K562 (cell line): Measurements from ENCODE around the gene VCX3B. TPM values are rescaled to one million over a fixed set of nuclear protein-coding genes. Genes with fewer than 3 reads are reported as not detected.

Experiments
- ATAC-seq: fragments of 200-7000 bp; cut with Tn5 transposase; 3 replicates; pipeline ENCODE4 v1.9.1; 2020; ENCODE audit warnings: moderate library complexity
- BruUV-seq: library from RNA; stranded (reverse); fragments of 400-500 nt; replicated peaks from 2 replicates; lab custom pipeline; 2021; lab: Mats Ljungman, UMichigan
- CTCF ChIA-PET: fragments of 300-600 bp; formaldehyde crosslinking; extraction: SDS; loops from one replicate; lab custom pipeline; 2021; ENCODE audit warnings: low intra/inter-chr PET ratio; lab: Yijun Ruan, JAX
- POLR2A ChIA-PET: fragments of 300-600, 350-650 bp; sonication (Branson Sonifier 250); formaldehyde crosslinking; extraction: SDS; loops from one replicate; lab custom pipeline; 2021; ENCODE audit warnings: antibody characterized with exemption, inconsistent platforms; lab: Yijun Ruan, JAX
- DNase-seq, 4 experiments: peaks; one replicate each; pipeline versions ENCODE4 v3.0.0 to v3.0.0-alpha.2; 2011 to 2018; ENCODE audit warnings: low spot score in 3 of 4, mixed read lengths in 3 of 4; ENCODE audit errors: extremely low read depth in 1 of 4
- FAIRE-seq: peaks from 2 replicates; lab custom pipeline; 2011; peaks lifted over from hg19 to GRCh38; lab: Jason Lieb, UNC
- H2AFZ ChIP-seq: 2 replicates; pipeline ENCODE4 v1.6.0; 2011; ENCODE audit warnings: low read depth, low read length, control low read depth, inconsistent platforms
- H3K27ac ChIP-seq: fragments of 200-600 bp; 3 replicates; pipeline ENCODE4 v1.8.0; 2011; ENCODE audit warnings: low read depth, mild to moderate bottlenecking, control low read depth, inconsistent platforms, low read length, moderate library complexity, mixed read lengths; ENCODE audit errors: extremely low read depth
- H3K27me3 ChIP-seq, 2 experiments: fragments of 300-600 bp in 1 of 2; 2 replicates in 1 of 2; 3 replicates in 1 of 2; pipeline versions ENCODE4 v1.6.0 to v1.8.0; 2011; ENCODE audit warnings: inconsistent platforms in 2 of 2, low read length in 2 of 2, mild to moderate bottlenecking in 1 of 2, mixed read lengths in 1 of 2, moderate library complexity in 1 of 2; ENCODE audit not compliant: control insufficient read depth in 2 of 2, insufficient read depth in 2 of 2
- H3K36me3 ChIP-seq: fragments of 300-600 bp; 3 replicates; pipeline ENCODE4 v1.8.0; 2011; ENCODE audit warnings: mild to moderate bottlenecking, low read length, inconsistent platforms; ENCODE audit not compliant: control insufficient read depth, insufficient read depth
- H3K4me1 ChIP-seq, 2 experiments: fragments of 200-600 bp in 1 of 2; replicated peaks in 1 of 2; 2 replicates in 1 of 2; 3 replicates in 1 of 2; pipeline versions ENCODE4 v1.5.1 to v1.8.0; 2011; ENCODE audit warnings: inconsistent platforms in 2 of 2, low read length in 2 of 2, mild to moderate bottlenecking in 1 of 2, mixed read lengths in 1 of 2, moderate library complexity in 1 of 2; ENCODE audit not compliant: control insufficient read depth in 2 of 2, insufficient read depth in 2 of 2
- H3K4me2 ChIP-seq: 2 replicates; pipeline ENCODE4 v1.6.1; 2011; ENCODE audit warnings: low read length, control low read depth, inconsistent platforms, mixed read lengths; ENCODE audit not compliant: insufficient read depth
- H3K4me3 ChIP-seq: fragments of 200-600 bp; sonication (generic), shearing (Covaris generic); 2 replicates; pipeline ENCODE4 v1.5.1; 2016; ENCODE audit warnings: control low read depth, inconsistent platforms
- H3K79me2 ChIP-seq: fragments of 200-600 bp; 3 replicates; pipeline ENCODE4 v1.8.0; 2011; ENCODE audit warnings: low read length, inconsistent platforms; ENCODE audit not compliant: control insufficient read depth, insufficient read depth
- H3K9ac ChIP-seq, 2 experiments: 2 replicates each; pipeline versions ENCODE4 v1.6.0 to v1.6.1; 2011; ENCODE audit warnings: low read depth in 2 of 2, low read length in 2 of 2, control low read depth in 1 of 2, inconsistent platforms in 1 of 2, mild to moderate bottlenecking in 1 of 2, mixed read lengths in 1 of 2; ENCODE audit not compliant: insufficient read depth in 1 of 2
- H3K9me1 ChIP-seq: one replicate; pipeline ENCODE4 v1.6.0; 2011; ENCODE audit warnings: inconsistent platforms, mild to moderate bottlenecking, low read length, moderate library complexity; ENCODE audit not compliant: control insufficient read depth, insufficient read depth
- H3K9me3 ChIP-seq: replicated peaks from 2 replicates; pipeline ENCODE4 v1.5.1; 2011; ENCODE audit warnings: low read depth, low read length, inconsistent platforms; ENCODE audit not compliant: control insufficient read depth, insufficient read depth
- H4K20me1 ChIP-seq: replicated peaks from 2 replicates; pipeline ENCODE4 v1.6.1; 2011; ENCODE audit warnings: low read length, inconsistent platforms, mixed read lengths; ENCODE audit not compliant: control insufficient read depth, insufficient read depth
- CCAR2 ChIP-seq: fragments of 200-400 bp; formaldehyde crosslinking; IDR thresholded peaks from 2 replicates; pipeline ENCODE4 v1.6.1; 2017; ENCODE audit warnings: mild to moderate bottlenecking, low read depth, low read length
- ESRRA ChIP-seq: fragments of 450-650 bp; IDR thresholded peaks from 2 replicates; pipeline ENCODE4 v1.6.1; 2014; ENCODE audit warnings: low read depth, mild to moderate bottlenecking, moderate library complexity, borderline replicate concordance
- KAT7 ChIP-seq: sonication (generic); formaldehyde crosslinking; IDR thresholded peaks from 2 replicates; pipeline ENCODE4 v1.8.0; 2022; ENCODE audit warnings: missing genetic modification reagents, mild to moderate bottlenecking, borderline replicate concordance
- KDM1A ChIP-seq, 2 experiments: fragments of 450-650 bp; IDR thresholded peaks; 2 replicates each; pipeline ENCODE4 v1.6.1; 2016; ENCODE audit warnings: mild to moderate bottlenecking in 2 of 2
- KDM5B ChIP-seq: fragments of 200-600 bp; sonication (generic); IDR thresholded peaks from 2 replicates; pipeline ENCODE4 v1.6.1; 2012; ENCODE audit warnings: low read depth, mild to moderate bottlenecking, moderate library complexity, low read length, control low read depth, inconsistent platforms; ENCODE audit not compliant: insufficient replicate concordance
- NEUROD1 ChIP-seq: fragments of 150-350 bp; IDR thresholded peaks from 2 replicates; pipeline ENCODE4 v1.6.1; 2014; ENCODE audit warnings: borderline replicate concordance, low read length, low read depth; ENCODE audit not compliant: partially characterized antibody
- PHF8 ChIP-seq: fragments of 200-600 bp; sonication (generic); IDR thresholded peaks from 2 replicates; pipeline ENCODE4 v1.6.1; 2012; ENCODE audit warnings: mixed run types, mild to moderate bottlenecking, inconsistent platforms, low read length, moderate library complexity, borderline replicate concordance
- SMAD1 ChIP-seq: fragments of 150-350 bp; IDR thresholded peaks from 2 replicates; pipeline ENCODE4 v1.6.1; 2014; ENCODE audit warnings: low read length, low read depth; ENCODE audit not compliant: partially characterized antibody
- STAT5B ChIP-seq: fragments of 250-450 bp; sonication (Bioruptor Pico); IDR thresholded peaks from 2 replicates; pipeline ENCODE4 v1.8.0; 2021; ENCODE audit warnings: mild to moderate bottlenecking, inconsistent platforms
- TCF7 ChIP-seq: sonication (generic); IDR thresholded peaks from 2 replicates; pipeline ENCODE4 v1.6.1; 2016; ENCODE audit warnings: antibody characterized with exemption, borderline replicate concordance
- XRCC3 ChIP-seq: fragments of 450-650 bp; IDR thresholded peaks from 2 replicates; pipeline ENCODE4 v1.6.1; 2017; ENCODE audit warnings: mild to moderate bottlenecking, moderate library complexity
- ZBTB43 ChIP-seq: sonication (generic); formaldehyde crosslinking; IDR thresholded peaks from 2 replicates; pipeline ENCODE4 v1.8.0; 2023; ENCODE audit warnings: mild to moderate bottlenecking, missing genetic modification reagents
- ZNF121 ChIP-seq: sonication (generic); formaldehyde crosslinking; conservative IDR thresholded peaks from 2 replicates; pipeline ENCODE4 v1.8.0; 2022; ENCODE audit warnings: missing genetic modification reagents
- WGBS: fragments of 100-300 bp; shearing (Covaris generic); methylation state at CpG from one replicate; pipeline ENCODE4 v1.1.6; 2016; ENCODE audit warnings: low coverage, mixed read lengths; ENCODE audit not compliant: insufficient coverage; ENCODE audit errors: missing lambda C conversion rate; 5-methylcytosine and 5-hydroxymethylcytosine counted together
- in situ Hi-C: fragments of 300-500 bp; cut with MboI; formaldehyde crosslinking; loops from 4 replicates; pipeline ENCODE4 v1.15.0; 2018; ENCODE audit warnings: inconsistent platforms, mixed read lengths
- intact Hi-C: fragments of 100-400 bp; cut with micrococcal nuclease; formaldehyde crosslinking; loops from 2 replicates; pipeline ENCODE4 v1.14.2; 2022
- polyA plus RNA-seq, 8 experiments: library from polyadenylated mRNA; depleted of rRNA in 4 of 8; stranded (reverse) in 5 of 8; unstranded in 3 of 8; fragments of >200 nt; fragmentation: Nextera tagmentation in 2 of 8; fragmentation: Illumina TruSeq in 1 of 8; extraction: Ambion mirVana in 2 of 8; extraction: Trizol in 1 of 8; gene quantifications; 2 replicates each; pipeline versions ENCODE4 v1.2.1 to v1.2.3, GENCODE V29; 2011 to 2014; ENCODE audit warnings: inconsistent platforms in 1 of 8, missing spikeins in 1 of 8
- total RNA-seq, 7 experiments: library from RNA; depleted of rRNA in 6 of 7; stranded (reverse); fragments of >200 nt in 6 of 7; fragmentation: Illumina TruSeq in 2 of 7; extraction: Trizol in 2 of 7; gene quantifications; 2 replicates each; pipeline versions ENCODE4 v1.2.1 to v1.2.3, GENCODE V29; 2011 to 2021; ENCODE audit warnings: low replicate concordance in 1 of 7
- TF ChIP-seq, protein P1 (sequence below), 2 experiments: fragments of 450-650 bp; IDR thresholded peaks; 2 replicates each; pipeline ENCODE4 v1.6.1; 2018; ENCODE audit warnings: mild to moderate bottlenecking in 2 of 2, low read depth in 1 of 2; ENCODE audit not compliant: partially characterized antibody in 2 of 2
- TF ChIP-seq, protein P2 (sequence below), 2 experiments: IDR thresholded peaks in 1 of 2; conservative IDR thresholded peaks in 1 of 2; 2 replicates each; pipeline ENCODE4 v1.6.1; 2016; ENCODE audit warnings: low read depth in 2 of 2, mild to moderate bottlenecking in 1 of 2, missing compliant biosample characterization in 1 of 2, missing genetic modification characterization in 1 of 2, moderate library complexity in 1 of 2

The VCX3B gene
- total and polyA plus RNA-seq, 9 of the 15 experiments (the other 6 are each of a cell fraction or from before 2014, with no cell fraction given), result 0.27 to 14.6 (median 3.2) TPM

DNA sequence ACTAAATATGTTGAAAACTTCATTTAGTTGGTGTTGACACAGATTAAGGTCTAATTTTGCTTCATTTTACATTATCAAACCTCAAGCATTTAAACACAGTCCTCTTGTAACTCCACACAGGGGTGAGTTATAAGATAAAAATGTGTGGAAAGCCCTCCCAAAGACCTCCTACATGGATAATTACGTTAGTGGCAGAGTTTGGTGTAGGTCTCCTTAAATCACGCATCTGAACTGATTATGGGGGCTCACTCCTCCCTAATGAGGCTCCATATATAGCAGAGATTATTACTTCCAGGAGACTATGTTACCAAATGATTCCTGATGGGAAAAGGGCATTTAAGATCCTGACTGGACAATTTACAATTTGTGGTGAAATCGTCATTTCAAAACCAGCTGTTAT is 32.2 kb upstream of the VCX3B start:
- DNase-seq (no peak), FAIRE-seq (no peak), ATAC-seq (no peak)
- H3K4me3 ChIP-seq, result no peak overlapping the region
- no peak overlapping the region for H3K27ac ChIP-seq
- no peaks in the 10 kb centered on the region for H3K9me1 ChIP-seq
- no peak overlapping the region for H3K4me2 ChIP-seq
- no peaks in the 10 kb centered on the region for H3K79me2 ChIP-seq
- H3K27me3 ChIP-seq, result no peaks in the 10 kb centered on the region
- H3K9me3 ChIP-seq, result no peaks in the 10 kb centered on the region
- WGBS, result 0% methylated on average over 3 of the region's 3 CpGs
- intact Hi-C loops, result no loop called here
- H3K4me1 ChIP-seq, result no peaks in the 10 kb centered on the region
- in situ Hi-C loops, result no loop called here
- H2AFZ ChIP-seq, result no peak overlapping the region
- BruUV-seq, result no TSS peak
- H3K36me3 ChIP-seq, result no peaks in the 10 kb centered on the region
- H4K20me1 ChIP-seq, result no peaks in the 10 kb centered on the region
- no peak overlapping the region for H3K9ac ChIP-seq
- ChIA-PET POLR2A (no interaction called here), CTCF (no interaction called here)
- TF ChIP-seq ZNF121 (CRISPR knock-in tag) (no peak), KDM1A (IDR thresholded peaks at IDR 0.05) (no peak), PHF8 (no peak), NEUROD1 (no peak), TCF7 (no peak), ZBTB43 (no peak), XRCC3 (no peak), CCAR2 (no peak), KDM5B (no peak), KAT7 (CRISPR knock-in tag) (no peak), STAT5B (CRISPR knock-in tag) (no peak), ESRRA (no peak), SMAD1 (no peak)
- TF ChIP-seq, protein P1, sequence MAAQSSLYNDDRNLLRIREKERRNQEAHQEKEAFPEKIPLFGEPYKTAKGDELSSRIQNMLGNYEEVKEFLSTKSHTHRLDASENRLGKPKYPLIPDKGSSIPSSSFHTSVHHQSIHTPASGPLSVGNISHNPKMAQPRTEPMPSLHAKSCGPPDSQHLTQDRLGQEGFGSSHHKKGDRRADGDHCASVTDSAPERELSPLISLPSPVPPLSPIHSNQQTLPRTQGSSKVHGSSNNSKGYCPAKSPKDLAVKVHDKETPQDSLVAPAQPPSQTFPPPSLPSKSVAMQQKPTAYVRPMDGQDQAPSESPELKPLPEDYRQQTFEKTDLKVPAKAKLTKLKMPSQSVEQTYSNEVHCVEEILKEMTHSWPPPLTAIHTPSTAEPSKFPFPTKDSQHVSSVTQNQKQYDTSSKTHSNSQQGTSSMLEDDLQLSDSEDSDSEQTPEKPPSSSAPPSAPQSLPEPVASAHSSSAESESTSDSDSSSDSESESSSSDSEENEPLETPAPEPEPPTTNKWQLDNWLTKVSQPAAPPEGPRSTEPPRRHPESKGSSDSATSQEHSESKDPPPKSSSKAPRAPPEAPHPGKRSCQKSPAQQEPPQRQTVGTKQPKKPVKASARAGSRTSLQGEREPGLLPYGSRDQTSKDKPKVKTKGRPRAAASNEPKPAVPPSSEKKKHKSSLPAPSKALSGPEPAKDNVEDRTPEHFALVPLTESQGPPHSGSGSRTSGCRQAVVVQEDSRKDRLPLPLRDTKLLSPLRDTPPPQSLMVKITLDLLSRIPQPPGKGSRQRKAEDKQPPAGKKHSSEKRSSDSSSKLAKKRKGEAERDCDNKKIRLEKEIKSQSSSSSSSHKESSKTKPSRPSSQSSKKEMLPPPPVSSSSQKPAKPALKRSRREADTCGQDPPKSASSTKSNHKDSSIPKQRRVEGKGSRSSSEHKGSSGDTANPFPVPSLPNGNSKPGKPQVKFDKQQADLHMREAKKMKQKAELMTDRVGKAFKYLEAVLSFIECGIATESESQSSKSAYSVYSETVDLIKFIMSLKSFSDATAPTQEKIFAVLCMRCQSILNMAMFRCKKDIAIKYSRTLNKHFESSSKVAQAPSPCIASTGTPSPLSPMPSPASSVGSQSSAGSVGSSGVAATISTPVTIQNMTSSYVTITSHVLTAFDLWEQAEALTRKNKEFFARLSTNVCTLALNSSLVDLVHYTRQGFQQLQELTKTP (IDR thresholded peaks at IDR 0.05; ENCODE audit: low read depth in 1 of 2, partially characterized antibody in 2 of 2), result no peak
- TF ChIP-seq, protein P2, sequence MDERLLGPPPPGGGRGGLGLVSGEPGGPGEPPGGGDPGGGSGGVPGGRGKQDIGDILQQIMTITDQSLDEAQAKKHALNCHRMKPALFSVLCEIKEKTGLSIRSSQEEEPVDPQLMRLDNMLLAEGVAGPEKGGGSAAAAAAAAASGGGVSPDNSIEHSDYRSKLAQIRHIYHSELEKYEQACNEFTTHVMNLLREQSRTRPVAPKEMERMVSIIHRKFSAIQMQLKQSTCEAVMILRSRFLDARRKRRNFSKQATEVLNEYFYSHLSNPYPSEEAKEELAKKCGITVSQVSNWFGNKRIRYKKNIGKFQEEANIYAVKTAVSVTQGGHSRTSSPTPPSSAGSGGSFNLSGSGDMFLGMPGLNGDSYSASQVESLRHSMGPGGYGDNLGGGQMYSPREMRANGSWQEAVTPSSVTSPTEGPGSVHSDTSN (CRISPR knock-in tag; IDR thresholded peaks at IDR 0.05; ENCODE audit: low read depth), result no peak
- TF ChIP-seq, protein P2 (tag; conservative IDR thresholded peaks at IDR 0.05; ENCODE audit: low read depth), result no peak
